Kidney capillary endothelial cell (primary cell): ENCODE results near the gene RSRC1.
"Not testable (repeated sequence)": the region's sequence is repeated elsewhere in the genome, so short reads cannot be mapped to it uniquely, and the experiment has no call there.

Experiments used
- DNase-seq: peaks from one replicate; pipeline ENCODE4 v3.0.0-alpha.2; 2018; ENCODE audit warnings: low spot score

The RSRC1 gene

GRCh38 chr3:158101335-158102241 is 8.3 kb upstream of the RSRC1 start:
- DNase-seq = no peak

- DNase-seq = no peak
These were observed 7.4 kb upstream of the RSRC1 start for GRCh38 chr3:158102242-158103080.

- no peak for DNase-seq
These were observed 6.6 kb upstream of the RSRC1 start for GRCh38 chr3:158103081-158103886.

GRCh38 chr3:158103887-158104327 is 6.0 kb upstream of the RSRC1 start:
- DNase-seq = no peak

GRCh38 chr3:158104431-158104921 is 5.4 kb upstream of the RSRC1 start:
- no peak for DNase-seq

GRCh38 chr3:158105119-158105709 is 4.7 kb upstream of the RSRC1 start:
- no peak for DNase-seq

GRCh38 chr3:158105710-158106253 is 4.1 kb upstream of the RSRC1 start:
- DNase-seq = no peak

GRCh38 chr3:158106766-158107471 is 3.0 kb upstream of the RSRC1 start:
- no peak for DNase-seq

- no peak for DNase-seq
These were observed 2.1 kb upstream of the RSRC1 start for GRCh38 chr3:158107605-158108444.

GRCh38 chr3:158108445-158108985 is 1.4 kb upstream of the RSRC1 start:
- DNase-seq = no peak

- no peak for DNase-seq
These were observed 540 bp upstream of the RSRC1 start for GRCh38 chr3:158109295-158109803.

- no peak for DNase-seq
These were observed 749 bp downstream of the RSRC1 start for GRCh38 chr3:158110658-158111018.

GRCh38 chr3:158111861-158112260 is 2.0 kb downstream of the RSRC1 start:
- DNase-seq = no peak

GRCh38 chr3:158113595-158113994 is 3.7 kb downstream of the RSRC1 start:
- not testable (repeated sequence) for DNase-seq

GRCh38 chr3:158120330-158120729 is 10.4 kb downstream of the RSRC1 start:
- DNase-seq = no peak

GRCh38 chr3:158121295-158121694 is 11.4 kb downstream of the RSRC1 start:
- no peak for DNase-seq

- not testable (repeated sequence) for DNase-seq
These were observed 12.8 kb downstream of the RSRC1 start for GRCh38 chr3:158122721-158123120.

- DNase-seq = no peak
These were observed 17.6 kb downstream of the RSRC1 start for GRCh38 chr3:158127250-158128219.
